Thyroid gland (tissue), 4 donors: ENCODE measurements around the gene CACNG4. TPM values are rescaled to one million over a fixed set of nuclear protein-coding genes. Genes with fewer than 3 reads are reported as not detected.
"Not testable (repeated sequence)": the region's sequence is repeated elsewhere in the genome, so short reads cannot be mapped to it uniquely, and the experiment has no call there.

Experiments used
- DNase-seq, 2 donors: peaks; one replicate each; pipeline ENCODE4 v3.0.0-alpha.2; 2019
- H3K27ac ChIP-seq, 3 donors: fragments of 200-600 bp; sonication (generic); 1 replicate in 2 of 3; 2 replicates in 1 of 3; pipeline ENCODE4 v1.5.1; 2016 to 2019; ENCODE audit warnings: mild to moderate bottlenecking in 1 of 3, moderate library complexity in 1 of 3
- H3K27me3 ChIP-seq: fragments of 200-600 bp; sonication (generic); one replicate; pipeline ENCODE4 v1.5.1; 2019
- H3K36me3 ChIP-seq, 2 donors: fragments of 200-600 bp; sonication (generic); one replicate each; pipeline ENCODE4 v1.5.1; 2016 to 2019
- H3K4me1 ChIP-seq, 2 donors: fragments of 200-600 bp; sonication (generic); one replicate each; pipeline ENCODE4 v1.5.1; 2017 to 2019
- H3K4me3 ChIP-seq, 3 donors: fragments of 200-600 bp; sonication (generic); replicated peaks in 1 of 3; 1 replicate in 2 of 3; 2 replicates in 1 of 3; pipeline ENCODE4 v1.5.1; 2016; ENCODE audit warnings: mild to moderate bottlenecking in 1 of 3
- H3K9me3 ChIP-seq: fragments of 200-600 bp; sonication (generic); one replicate; pipeline ENCODE4 v1.5.1; 2017
- POLR2A ChIP-seq, 2 donors: fragments of 450-650 bp; IDR thresholded peaks; one replicate each; pipeline ENCODE4 v1.6.1; 2017; ENCODE audit warnings: antibody characterized with exemption in 2 of 2, mild to moderate bottlenecking in 2 of 2, moderate library complexity in 1 of 2
- WGBS, 2 donors: methylation state at CpG; one replicate each; pipeline ENCODE4 v1.1.5; 2017; 5-methylcytosine and 5-hydroxymethylcytosine counted together
- intact Hi-C: fragments of 100-400 bp; cut with DNase I; formaldehyde crosslinking; loops from one replicate; pipeline ENCODE4 v1.15.1; 2023
- total RNA-seq, 4 donors: library from RNA; depleted of rRNA; stranded (reverse); fragments of >200 nt; gene quantifications; one replicate each; pipeline ENCODE4 v1.2.3, GENCODE V29; 2016
- TF ChIP-seq, protein P1 (sequence below), 6 experiments: fragments of 200-600 bp in 3 of 6; fragments of 450-650 bp in 3 of 6; sonication (generic) in 3 of 6; IDR thresholded peaks; one replicate each; pipeline ENCODE4 v1.5.1; 2016 to 2019; ENCODE audit warnings: antibody characterized with exemption in 6 of 6, mild to moderate bottlenecking in 2 of 6, inconsistent platforms in 1 of 6, moderate library complexity in 1 of 6

CACNG4 gene
- total RNA-seq, 4 donors from 2014 or later = 0.24 TPM; not detected in 3

DNA sequence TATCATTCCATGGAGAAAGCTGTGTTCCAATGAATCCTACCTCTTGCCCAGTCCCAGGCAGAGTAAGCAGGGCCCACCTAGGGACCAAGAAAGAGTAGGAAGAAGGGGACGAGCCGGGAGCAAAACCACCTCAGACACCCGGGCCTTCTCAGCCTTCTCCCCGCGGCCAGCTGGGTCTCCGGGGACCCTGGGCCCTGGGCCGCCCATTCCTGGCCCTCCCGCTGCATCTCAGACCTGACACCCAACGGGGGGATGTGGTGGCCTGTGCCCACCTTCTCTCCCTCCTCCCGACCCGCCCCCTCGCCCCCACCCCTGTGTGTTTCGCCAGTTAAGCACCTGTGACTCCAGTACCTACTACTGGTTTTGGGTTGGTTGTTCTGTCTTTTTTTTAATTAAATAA is 68.5 kb downstream of the CACNG4 start:
- H3K27me3 ChIP-seq = no peaks in the 10 kb centered on the region
- intact Hi-C loops = no loop called here
- 89 to 91% methylated on average over 12 to 13 of the region's 13 CpGs for WGBS, 2 donors
- H3K9me3 ChIP-seq = no peaks in the 10 kb centered on the region
- H3K36me3 ChIP-seq = no peaks in the 10 kb centered on the region
- DNase-seq = no peak
- no peaks in the 10 kb centered on the region for H3K4me1 ChIP-seq
- TF ChIP-seq, protein P1, sequence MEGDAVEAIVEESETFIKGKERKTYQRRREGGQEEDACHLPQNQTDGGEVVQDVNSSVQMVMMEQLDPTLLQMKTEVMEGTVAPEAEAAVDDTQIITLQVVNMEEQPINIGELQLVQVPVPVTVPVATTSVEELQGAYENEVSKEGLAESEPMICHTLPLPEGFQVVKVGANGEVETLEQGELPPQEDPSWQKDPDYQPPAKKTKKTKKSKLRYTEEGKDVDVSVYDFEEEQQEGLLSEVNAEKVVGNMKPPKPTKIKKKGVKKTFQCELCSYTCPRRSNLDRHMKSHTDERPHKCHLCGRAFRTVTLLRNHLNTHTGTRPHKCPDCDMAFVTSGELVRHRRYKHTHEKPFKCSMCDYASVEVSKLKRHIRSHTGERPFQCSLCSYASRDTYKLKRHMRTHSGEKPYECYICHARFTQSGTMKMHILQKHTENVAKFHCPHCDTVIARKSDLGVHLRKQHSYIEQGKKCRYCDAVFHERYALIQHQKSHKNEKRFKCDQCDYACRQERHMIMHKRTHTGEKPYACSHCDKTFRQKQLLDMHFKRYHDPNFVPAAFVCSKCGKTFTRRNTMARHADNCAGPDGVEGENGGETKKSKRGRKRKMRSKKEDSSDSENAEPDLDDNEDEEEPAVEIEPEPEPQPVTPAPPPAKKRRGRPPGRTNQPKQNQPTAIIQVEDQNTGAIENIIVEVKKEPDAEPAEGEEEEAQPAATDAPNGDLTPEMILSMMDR (IDR thresholded peaks at IDR 0.05) = no peak
- no peak for TF ChIP-seq POLR2A (IDR thresholded peaks at IDR 0.05)
- no peak overlapping the region for H3K27ac ChIP-seq
- no peak overlapping the region for H3K4me3 ChIP-seq

DNA sequence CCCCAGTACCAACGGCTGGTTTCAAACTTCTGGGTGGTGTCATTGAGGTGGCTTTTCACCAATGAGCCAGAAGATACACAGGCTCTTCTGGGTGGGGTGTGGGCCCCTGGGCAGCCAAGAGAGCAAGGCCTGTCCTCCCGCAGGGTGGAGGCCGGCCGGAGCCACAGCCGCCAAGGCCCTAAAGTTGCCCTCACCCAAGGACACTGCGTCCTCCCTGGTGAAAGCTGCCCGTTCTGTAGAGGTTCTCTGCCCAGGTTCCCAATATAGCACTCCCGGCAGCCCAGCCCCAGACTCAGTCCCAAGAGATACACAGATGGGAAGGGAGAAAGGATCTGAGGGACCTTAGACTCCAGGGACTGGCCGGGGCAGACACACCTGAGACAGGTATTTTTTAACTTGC is 69.1 kb downstream of the CACNG4 start:
- no peaks in the 10 kb centered on the region for H3K9me3 ChIP-seq
- no peak overlapping the region for H3K27ac ChIP-seq
- no peaks in the 10 kb centered on the region for H3K36me3 ChIP-seq
- intact Hi-C loops = no loop called here
- whole genome bisulfite sequencing, 2 donors = 88 to 96% methylated on average over 8 of the region's 9 CpGs
- H3K27me3 ChIP-seq = no peaks in the 10 kb centered on the region
- DNase-seq = no peak
- H3K4me3 ChIP-seq = no peak overlapping the region
- H3K4me1 ChIP-seq = no peaks in the 10 kb centered on the region
- TF ChIP-seq POLR2A (IDR thresholded peaks at IDR 0.05) = no peak
- TF ChIP-seq, protein P1 (IDR thresholded peaks at IDR 0.05) = no peak

DNA sequence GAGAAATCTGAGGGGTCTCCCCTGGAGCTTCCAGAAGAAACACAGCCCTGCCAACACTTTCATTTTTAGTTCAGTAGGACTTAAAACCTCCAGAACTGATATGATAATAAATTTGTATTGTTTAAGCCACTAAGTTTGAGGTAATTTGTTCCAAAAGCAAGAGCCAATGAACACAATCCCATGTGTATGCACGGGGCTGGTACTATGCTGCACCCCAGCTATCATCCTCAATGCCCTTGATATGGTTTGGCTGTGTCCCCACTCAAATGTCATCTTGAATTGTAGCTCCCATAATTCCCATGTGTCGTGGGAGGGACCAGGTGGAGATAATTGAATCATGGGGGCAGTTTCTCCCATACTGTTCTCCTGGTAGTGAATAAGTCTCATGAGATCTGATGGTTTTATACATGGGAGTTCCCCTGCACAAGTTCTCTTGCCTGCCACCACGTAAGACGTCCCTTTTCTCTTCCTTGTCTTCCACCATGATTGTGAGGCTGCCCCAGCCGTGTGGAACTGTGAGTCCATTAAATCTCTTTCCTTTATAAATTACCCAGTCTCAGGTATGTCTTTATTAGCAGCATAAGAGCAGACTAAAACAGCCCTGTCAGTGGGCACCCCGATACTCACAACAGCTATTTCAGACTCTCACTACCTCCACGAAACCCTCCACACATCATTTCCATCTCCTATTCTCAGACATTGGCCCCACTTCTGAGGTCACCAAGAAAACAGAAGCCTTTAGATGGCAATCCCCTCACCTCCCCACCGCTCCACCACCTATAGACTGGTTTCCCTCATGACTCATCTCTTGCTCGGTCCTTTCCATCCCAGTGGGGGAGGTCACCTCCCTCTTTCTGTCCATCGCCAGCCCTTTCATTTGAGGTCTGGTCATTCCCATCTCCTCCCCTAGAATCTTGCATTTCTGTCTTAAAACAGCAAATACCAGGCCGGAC is 70.9 kb downstream of the CACNG4 start:
- no peak for DNase-seq
- Histone ChIP-seq H3K4me1 (no peaks in the 10 kb centered on the region), H3K27me3 (no peaks in the 10 kb centered on the region), H3K36me3 (no peaks in the 10 kb centered on the region), H3K9me3 (no peaks in the 10 kb centered on the region), H3K4me3 (no peak overlapping the region), H3K27ac (no peak overlapping the region)
- 80 to 82% methylated on average over 11 of the region's 11 CpGs for WGBS, 2 donors
- no peak for TF ChIP-seq POLR2A (IDR thresholded peaks at IDR 0.05)
- TF ChIP-seq, protein P1 (IDR thresholded peaks at IDR 0.05) = no peak
- intact Hi-C loops = no loop called here

DNA sequence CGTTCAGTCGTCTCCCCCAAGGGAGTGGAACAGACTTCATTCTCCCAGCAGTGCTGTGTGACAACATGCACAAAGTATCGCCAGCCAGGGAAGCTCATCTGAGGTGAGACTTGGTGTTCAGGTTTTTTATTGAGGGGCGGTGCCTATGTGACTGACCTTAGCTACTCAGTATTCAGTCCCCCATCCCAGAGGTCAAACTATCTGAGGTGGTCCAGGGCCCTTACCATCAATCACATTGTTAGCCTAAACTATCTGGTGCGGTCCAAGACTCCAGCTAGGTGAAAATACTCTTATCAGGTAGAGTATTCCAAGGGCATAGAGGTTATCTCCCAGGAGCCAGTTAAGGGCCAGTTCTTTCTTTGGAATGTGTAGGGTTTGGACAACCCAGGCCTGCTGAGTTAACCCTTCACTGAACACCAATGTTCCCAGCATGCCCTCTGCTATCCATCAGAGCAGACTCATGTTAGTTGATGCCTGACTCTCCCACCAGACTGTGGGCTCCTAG is 74.4 kb downstream of the CACNG4 start:
- no peak overlapping the region for H3K27ac ChIP-seq
- no peaks in the 10 kb centered on the region for H3K27me3 ChIP-seq
- H3K4me3 ChIP-seq = no peak overlapping the region
- H3K4me1 ChIP-seq = no peaks in the 10 kb centered on the region
- TF ChIP-seq POLR2A (IDR thresholded peaks at IDR 0.05) = no peak
- TF ChIP-seq, protein P1 (IDR thresholded peaks at IDR 0.05) = no peak
- no peaks in the 10 kb centered on the region for H3K36me3 ChIP-seq
- intact Hi-C loops = no loop called here
- no peak for DNase-seq
- H3K9me3 ChIP-seq = no peaks in the 10 kb centered on the region
- WGBS, 2 donors = 35 to 61% methylated on average over 5 of the region's 5 CpGs

DNA sequence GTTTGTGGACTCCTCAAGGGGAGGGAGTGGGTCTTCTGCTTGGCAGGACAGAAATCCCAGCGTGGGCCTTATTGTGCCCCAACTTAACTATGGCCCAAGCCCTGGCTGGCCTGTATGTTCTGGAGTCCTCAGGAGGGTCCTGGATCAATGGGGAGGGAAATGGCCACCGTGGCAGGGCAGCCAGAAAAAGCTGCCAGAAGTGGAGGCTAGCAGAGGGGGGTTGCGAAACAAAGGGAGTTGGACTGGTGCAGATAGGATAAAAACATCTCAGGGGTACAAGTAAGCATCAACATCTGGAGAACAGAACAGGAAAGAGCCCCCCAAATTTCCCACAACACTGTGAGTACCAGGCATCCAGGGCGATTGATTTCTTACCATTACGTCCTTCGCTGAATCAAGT is 76.1 kb downstream of the CACNG4 start:
- no peaks in the 10 kb centered on the region for H3K9me3 ChIP-seq
- H3K4me1 ChIP-seq = no peaks in the 10 kb centered on the region
- intact Hi-C loops = no loop called here
- no peak overlapping the region for H3K27ac ChIP-seq
- H3K27me3 ChIP-seq = no peaks in the 10 kb centered on the region
- DNase-seq = no peak
- H3K4me3 ChIP-seq = no peak overlapping the region
- TF ChIP-seq, protein P1 (IDR thresholded peaks at IDR 0.05) = no peak
- no peak for TF ChIP-seq POLR2A (IDR thresholded peaks at IDR 0.05)
- H3K36me3 ChIP-seq = no peaks in the 10 kb centered on the region
- WGBS, 2 donors = 86 to 88% methylated on average over 6 of the region's 6 CpGs

DNA sequence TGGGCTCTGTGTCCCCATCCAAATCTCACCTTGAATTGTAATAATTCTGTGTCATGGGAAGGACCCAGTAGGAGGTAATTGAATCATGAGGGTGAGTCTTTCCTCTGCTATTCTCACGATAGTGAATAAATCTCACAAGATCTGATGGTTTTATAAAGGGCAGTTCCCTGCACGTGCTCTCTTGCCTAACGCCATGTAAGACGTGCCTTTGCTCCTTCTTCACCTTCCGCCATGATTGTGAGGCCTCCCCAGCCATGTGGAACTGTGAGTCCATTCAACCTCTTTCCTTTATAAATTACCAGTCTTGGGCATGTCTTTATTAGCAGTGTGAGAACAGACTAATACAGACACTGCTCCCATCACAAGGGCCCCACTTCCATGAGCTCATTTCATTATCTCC is 76.6 kb downstream of the CACNG4 start:
- H3K4me1 ChIP-seq, DNase-seq, H3K4me3 ChIP-seq, H3K9me3 ChIP-seq, intact Hi-C loops, H3K27me3 ChIP-seq, H3K36me3 ChIP-seq, H3K27ac ChIP-seq: not testable (repeated sequence)
- 90 to 91% methylated on average over 5 of the region's 5 CpGs for WGBS, 2 donors
